B cell (primary cell): Measurements from ENCODE around the gene CATSPERE. TPM values are rescaled to one million over a fixed set of nuclear protein-coding genes. Genes with fewer than 3 reads are reported as not detected.

ENCODE experiments used
- ATAC-seq: fragments of 200-7000 bp; cut with Tn5 transposase; one replicate; pipeline ENCODE4 v1.10.0; 2021; ENCODE audit warnings: low read depth, mild to moderate bottlenecking, moderate number of reproducible peaks, moderate library complexity
- CTCF ChIA-PET: fragments of 350-600 bp; sonication (Branson Sonifier 250); formaldehyde crosslinking; loops from one replicate; lab custom pipeline; 2021; ENCODE audit warnings: antibody characterized with exemption, inconsistent platforms; lab: Charles Lee
- POLR2A ChIA-PET: fragments of 350-600 bp; sonication (Branson Sonifier 250); formaldehyde crosslinking; loops from one replicate; lab custom pipeline; 2021; ENCODE audit warnings: antibody characterized with exemption; lab: Charles Lee
- DNase-seq: peaks from one replicate; pipeline ENCODE4 v3.0.0; 2013
- H2AFZ ChIP-seq: 2 replicates; pipeline ENCODE4 v1.6.1; 2012; ENCODE audit warnings: mild to moderate bottlenecking, low read depth, low read length; ENCODE audit not compliant: insufficient read depth, poor library complexity, severe bottlenecking
- H3K27ac ChIP-seq, 2 donors: 1 replicate in 1 of 2; 2 replicates in 1 of 2; pipeline ENCODE4 v1.5.1; 2012 to 2013; ENCODE audit warnings: low read length in 2 of 2, mild to moderate bottlenecking in 2 of 2, moderate library complexity in 1 of 2
- H3K27me3 ChIP-seq, 4 experiments: fragments of 200-600 bp in 1 of 4; sonication (generic) in 1 of 4; replicated peaks in 1 of 4; 1 replicate in 2 of 4; 2 replicates in 2 of 4; pipeline versions ENCODE4 v1.6.1 to v1.7.0; 2013 to 2016; ENCODE audit warnings: low read length in 3 of 4, mild to moderate bottlenecking in 2 of 4, mixed read lengths in 1 of 4, moderate library complexity in 1 of 4; ENCODE audit not compliant: insufficient read depth in 4 of 4, control insufficient read depth in 3 of 4; ENCODE audit errors: control extremely low read depth in 1 of 4
- H3K36me3 ChIP-seq, 2 experiments: replicated peaks in 1 of 2; 1 replicate in 1 of 2; 2 replicates in 1 of 2; pipeline versions ENCODE4 v1.6.1 to v1.7.1; 2013; ENCODE audit warnings: low read length in 1 of 2; ENCODE audit not compliant: insufficient read depth in 2 of 2, control insufficient read depth in 1 of 2; ENCODE audit errors: control extremely low read depth in 1 of 2, extremely low read depth in 1 of 2
- H3K4me1 ChIP-seq, 2 donors: fragments of 200-600 bp in 1 of 2; sonication (generic) in 1 of 2; 1 replicate in 1 of 2; 2 replicates in 1 of 2; pipeline versions ENCODE4 v1.5.1 to v1.6.1; 2013 to 2017; ENCODE audit warnings: low read length in 2 of 2; ENCODE audit not compliant: control insufficient read depth in 2 of 2, insufficient read depth in 2 of 2
- H3K4me2 ChIP-seq: replicated peaks from 2 replicates; pipeline ENCODE3; 2012; ENCODE audit warnings: mild to moderate bottlenecking, low read depth, low read length; ENCODE audit not compliant: poor library complexity, severe bottlenecking
- H3K4me3 ChIP-seq, 5 experiments: fragments of 200-600 bp in 1 of 5; sonication (generic) in 1 of 5; 1 replicate in 3 of 5; 2 replicates in 2 of 5; pipeline versions ENCODE4 v1.5.1 to v1.7.0; 2011 to 2016; ENCODE audit warnings: low read length in 4 of 5, mild to moderate bottlenecking in 4 of 5, low read depth in 2 of 5, control low read depth in 1 of 5, moderate library complexity in 1 of 5; ENCODE audit not compliant: insufficient read depth in 1 of 5; ENCODE audit errors: control extremely low read depth in 1 of 5, extremely low read depth in 1 of 5
- H3K79me2 ChIP-seq: fragments of 200-600 bp; sonication (generic); one replicate; pipeline ENCODE4 v1.6.0; 2016; ENCODE audit warnings: low read length; ENCODE audit not compliant: control insufficient read depth, insufficient read depth
- H3K9ac ChIP-seq: fragments of 200-600 bp; sonication (generic); 2 replicates; pipeline ENCODE4 v1.6.1; 2017; ENCODE audit warnings: mild to moderate bottlenecking, low read length, moderate library complexity
- H3K9me3 ChIP-seq, 3 donors: one replicate each; pipeline versions ENCODE4 v1.6.1 to v1.7.1; 2013; ENCODE audit warnings: low read length in 2 of 3; ENCODE audit not compliant: control insufficient read depth in 2 of 3, insufficient read depth in 1 of 3; ENCODE audit errors: control extremely low read depth in 1 of 3
- H4K20me1 ChIP-seq: 2 replicates; pipeline ENCODE4 v1.6.0; 2012; ENCODE audit warnings: mild to moderate bottlenecking, low read length; ENCODE audit not compliant: insufficient read depth, control insufficient read depth, poor library complexity, severe bottlenecking
- H3K27ac Mint-ChIP-seq: one replicate; pipeline ENCODE4 v1.8.0; 2021; ENCODE audit warnings: mixed read lengths
- H3K27me3 Mint-ChIP-seq: one replicate; pipeline ENCODE4 v1.8.0; 2021; ENCODE audit warnings: mixed read lengths
- H3K4me1 Mint-ChIP-seq: one replicate; pipeline ENCODE4 v1.8.0; 2021; ENCODE audit warnings: mixed read lengths
- H3K4me3 Mint-ChIP-seq: one replicate; pipeline ENCODE4 v1.8.0; 2021; ENCODE audit warnings: mixed read lengths
- H3K9me3 Mint-ChIP-seq: one replicate; pipeline ENCODE4 v1.8.0; 2022; ENCODE audit warnings: mixed read lengths; ENCODE audit not compliant: insufficient read depth
- CTCF ChIP-seq: fragments of 200-600 bp; IDR thresholded peaks from one replicate; pipeline ENCODE4 v1.8.0; 2022; ENCODE audit warnings: antibody characterized with exemption, mild to moderate bottlenecking
- EZH2 ChIP-seq: IDR thresholded peaks from 2 replicates; pipeline ENCODE4 v1.6.1; 2012; ENCODE audit warnings: borderline replicate concordance, low read depth, mild to moderate bottlenecking, moderate library complexity, low read length; ENCODE audit not compliant: insufficient read depth, poor library complexity, severe bottlenecking
- WGBS: methylation state at CpG from one replicate; pipeline ENCODE4 v1.1.5; 2013; ENCODE audit warnings: missing lambda C conversion rate; ENCODE audit not compliant: insufficient coverage; 5-methylcytosine and 5-hydroxymethylcytosine counted together
- intact Hi-C: fragments of 100-400 bp; cut with micrococcal nuclease; formaldehyde crosslinking; loops from one replicate; pipeline ENCODE4 v1.10.0; 2022
- polyA plus RNA-seq: library from polyadenylated mRNA; depleted of rRNA; stranded (reverse); fragments of >200 nt; gene quantifications from 2 replicates; pipeline ENCODE4 v1.2.3, GENCODE V29; 2012
- total RNA-seq, 2 donors: library from RNA; stranded (reverse); fragments of 120-200 nt in 1 of 2; gene quantifications; 1 replicate in 1 of 2; 2 replicates in 1 of 2; pipeline versions ENCODE4 v1.2.3 to v1.2.4, GENCODE V29; 2013 to 2022

CATSPERE gene
- total and polyA plus RNA-seq, 2 donors (not counting 1 experiment from before 2014, with no cell fraction given): 0.82 to 3.1 TPM

GRCh38 chr1:244633140-244633539, 172.1 kb downstream of the CATSPERE start:
- Histone ChIP-seq H3K4me3 (no peak overlapping the region), H3K9me3 (no peaks in the 10 kb centered on the region), H3K4me1 (no peaks in the 10 kb centered on the region), H3K27ac (no peak overlapping the region), H2AFZ (no peak overlapping the region), H3K79me2 (no peaks in the 10 kb centered on the region), H3K4me2 (no peak overlapping the region), H3K36me3 (no peaks in the 10 kb centered on the region), H3K27me3 (peaks cover 0 to 2% (median 0%) of the 10 kb centered on the region in 4 experiments), H3K9ac (no peak overlapping the region), H4K20me1 (no peaks in the 10 kb centered on the region)
- no peak for TF ChIP-seq EZH2
- no peak for TF ChIP-seq CTCF
- ChIA-PET POLR2A (no interaction called here), CTCF (interaction anchor here (1.2 kb wide), 1 partner anchor 18 kb away, joined by 3 read pairs; no protein-coding TSS in a partner anchor)
- DNase-seq: no peak
- Mint-ChIP-seq H3K4me1 (no peaks in the 10 kb centered on the region), H3K27ac (no peak overlapping the region), H3K9me3 (no peaks in the 10 kb centered on the region), H3K4me3 (no peak overlapping the region), H3K27me3 (peaks cover 19% of the 10 kb centered on the region)
- no peak for ATAC-seq
- intact Hi-C loops: no loop called here

GRCh38 chr1:244634546-244634945, 173.5 kb downstream of the CATSPERE start:
- TF ChIP-seq CTCF: no peak
- no peak for TF ChIP-seq EZH2
- 93% methylated on average over 6 of the region's 6 CpGs for WGBS

More at GRCh38 chr1:244634546-244634945, 173.5 kb downstream of the CATSPERE start:
- peaks cover 12% of the 10 kb centered on the region for H3K27me3 Mint-ChIP-seq
- H4K20me1 ChIP-seq: no peaks in the 10 kb centered on the region
- H3K9me3 Mint-ChIP-seq: no peaks in the 10 kb centered on the region
- H3K4me3 Mint-ChIP-seq: no peak overlapping the region
- H3K79me2 ChIP-seq: no peaks in the 10 kb centered on the region
- H3K4me1 Mint-ChIP-seq: no peaks in the 10 kb centered on the region
- no peaks in the 10 kb centered on the region for H3K27me3 ChIP-seq
- no peaks in the 10 kb centered on the region for H3K9me3 ChIP-seq
- ChIA-PET CTCF (no interaction called here), POLR2A (interaction anchor here (0.7 kb wide), 1 partner anchor 1945 kb away, joined by 3 read pairs; no protein-coding TSS in a partner anchor)
- H3K4me3 ChIP-seq: no peak overlapping the region
- intact Hi-C loops: no loop called here
- no peak overlapping the region for H2AFZ ChIP-seq
- H3K9ac ChIP-seq: no peak overlapping the region
- H3K36me3 ChIP-seq: no peaks in the 10 kb centered on the region
- DNase-seq (no peak), ATAC-seq (no peak)
- H3K4me2 ChIP-seq: no peak overlapping the region
- no peaks in the 10 kb centered on the region for H3K4me1 ChIP-seq
- H3K27ac ChIP-seq: no peak overlapping the region
- H3K27ac Mint-ChIP-seq: no peak overlapping the region
